ENCODE results near the gene AHNAK2. TPM values are rescaled to one million over a fixed set of nuclear protein-coding genes. Genes with fewer than 3 reads are reported as not detected.
"Not testable (repeated sequence)": the region's sequence is repeated elsewhere in the genome, so short reads cannot be mapped to it uniquely, and the experiment has no call there.

Gene AHNAK2
- total RNA-seq, 2 experiments from 2014 or later, result 0.06 TPM

DNA sequence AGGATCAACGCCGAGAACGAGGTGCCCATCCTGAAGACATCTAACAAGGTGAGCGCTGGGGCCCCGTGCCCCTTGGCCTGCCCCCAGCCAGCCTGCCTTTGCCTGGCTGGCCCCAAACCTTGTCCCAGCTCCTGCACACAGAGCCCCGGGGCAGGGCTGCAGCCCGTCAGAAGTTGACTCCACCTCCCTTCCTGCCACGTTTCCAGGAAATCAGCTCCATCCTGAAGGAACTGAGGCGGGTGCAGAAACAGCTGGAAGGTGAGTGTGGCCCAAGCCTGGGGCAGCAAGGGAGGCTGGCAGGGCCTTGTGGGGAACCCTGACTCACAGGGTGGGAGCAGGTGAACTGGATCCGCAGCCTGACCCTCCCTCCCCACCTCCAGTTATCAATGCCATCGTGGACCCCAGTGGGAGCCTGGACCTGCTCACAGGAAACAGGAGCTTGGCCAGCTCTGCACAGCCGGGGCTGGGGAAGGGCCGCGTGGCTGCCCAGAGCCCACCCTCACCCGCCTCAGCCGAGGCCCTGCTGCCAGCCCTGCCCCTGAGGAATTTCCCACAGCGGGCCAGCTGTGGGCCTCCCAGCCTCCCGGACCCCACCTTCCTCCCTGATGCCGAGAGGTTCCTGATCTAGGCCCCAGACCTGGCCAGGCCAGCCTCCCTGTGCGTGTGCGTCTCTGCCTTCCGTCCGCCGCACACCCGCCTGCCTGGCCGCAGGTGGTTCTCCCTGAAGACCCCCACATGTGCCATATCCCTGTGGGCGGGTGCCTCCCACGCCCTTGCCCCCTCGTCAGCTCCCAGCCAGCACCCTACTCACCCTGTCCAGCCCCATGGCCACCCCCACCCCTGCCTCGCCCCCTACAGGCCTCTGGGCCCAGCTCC lies 83.6 kb downstream of the AHNAK2 start:
- Mint-ChIP-seq H3K27me3 (no peaks in the 10 kb centered on the region), H3K4me1 (peaks cover 1% of the 10 kb centered on the region), H3K27ac (no peak overlapping the region), H3K9me3 (no peaks in the 10 kb centered on the region), H3K36me3 (no peaks in the 10 kb centered on the region), H3K4me3 (no peak overlapping the region)
- no peak for DNase-seq
- ATAC-seq (ENCODE audit: low read depth), result no peak
- POLR2A ChIA-PET, result no interaction called here

DNA sequence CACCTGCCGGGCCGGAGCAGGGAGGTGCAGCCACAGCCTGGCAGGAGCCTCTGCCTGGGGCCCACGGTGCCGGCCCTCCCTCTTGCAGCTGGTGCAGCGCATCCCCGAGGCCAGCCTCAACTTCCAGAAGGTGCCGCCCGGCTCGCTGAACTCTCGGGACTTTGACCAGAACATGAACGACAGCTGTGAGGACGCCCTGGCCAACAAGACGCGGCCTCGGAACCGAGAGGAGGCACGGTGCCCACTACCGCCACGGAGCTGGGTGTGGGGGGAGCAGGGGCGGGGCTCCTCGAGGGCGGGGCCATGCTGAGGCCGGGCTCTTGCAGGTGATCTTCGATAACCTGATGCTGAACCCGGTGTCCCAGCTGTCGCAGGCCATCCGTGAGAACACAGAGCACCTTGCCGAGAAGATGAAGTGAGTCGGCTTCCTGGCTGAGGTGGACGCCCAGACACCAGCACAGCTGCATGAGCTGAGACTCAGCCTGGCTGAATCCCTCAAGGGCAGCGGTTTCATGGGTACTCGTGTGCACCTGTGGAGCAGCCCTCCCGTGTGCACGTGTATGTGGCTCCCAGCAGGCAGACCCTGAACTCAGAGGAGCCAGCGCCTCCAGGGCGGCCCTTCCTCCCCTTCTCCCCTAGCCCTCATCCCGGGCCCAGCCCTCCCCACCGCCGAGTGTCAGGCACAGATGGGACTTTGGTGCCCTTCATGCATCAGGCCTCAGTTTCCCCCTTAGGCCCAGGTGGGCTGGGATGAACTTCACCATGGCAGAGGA lies 84.6 kb downstream of the AHNAK2 start:
- no peaks in the 10 kb centered on the region for H3K9me3 Mint-ChIP-seq
- H3K4me1 Mint-ChIP-seq, result peaks cover 1% of the 10 kb centered on the region
- no peak for DNase-seq
- no peaks in the 10 kb centered on the region for H3K27me3 Mint-ChIP-seq
- no peaks in the 10 kb centered on the region for H3K36me3 Mint-ChIP-seq
- H3K27ac Mint-ChIP-seq, result no peak overlapping the region
- H3K4me3 Mint-ChIP-seq, result no peak overlapping the region
- ATAC-seq (ENCODE audit: low read depth), result no peak
- POLR2A ChIA-PET, result no interaction called here

DNA sequence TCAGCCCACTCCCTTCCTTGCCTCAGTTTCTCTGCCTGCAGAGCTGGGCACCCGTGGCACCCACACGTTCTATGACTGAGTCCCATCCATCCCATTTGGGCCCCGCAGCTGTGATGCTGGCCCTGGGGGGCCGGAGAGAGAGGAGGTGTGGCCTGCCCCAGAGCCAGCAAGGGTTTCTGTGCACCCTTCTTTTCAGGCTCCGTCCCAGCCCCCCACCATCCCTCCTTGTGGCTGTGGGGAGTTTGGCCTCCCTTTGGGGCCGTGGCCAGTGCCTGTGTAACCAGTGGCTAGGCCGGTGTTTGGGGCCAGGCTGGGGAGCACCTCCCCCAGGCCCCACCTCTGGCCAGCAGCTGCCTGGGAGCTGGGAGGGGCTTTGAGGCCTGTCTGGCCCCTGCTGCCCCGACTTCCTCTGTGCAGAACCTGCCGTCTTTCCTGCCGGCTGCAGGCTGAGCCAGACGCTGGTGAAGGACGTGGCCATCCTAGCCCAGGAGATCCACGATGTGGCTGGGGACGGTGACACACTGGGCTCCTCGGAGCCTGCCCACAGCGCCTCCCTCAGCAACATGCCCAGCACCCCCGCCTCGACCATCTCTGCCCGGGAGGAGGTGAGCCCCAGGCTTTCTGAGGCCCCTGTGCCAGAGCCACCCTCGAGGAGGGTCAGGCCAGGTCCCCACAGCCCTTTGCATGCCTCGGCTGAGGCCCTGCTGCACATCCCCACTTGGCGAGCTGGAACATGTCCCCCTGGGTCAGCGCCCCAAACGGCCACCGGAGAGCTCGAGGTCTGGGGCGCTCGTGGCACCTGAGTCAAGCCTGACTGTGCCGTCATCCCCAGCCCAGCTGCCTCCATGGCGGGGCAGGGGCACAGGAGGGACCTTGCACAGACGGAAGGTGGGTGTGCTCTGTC lies 85.4 kb downstream of the AHNAK2 start:
- H3K9me3 Mint-ChIP-seq, result no peaks in the 10 kb centered on the region
- no peak overlapping the region for H3K4me3 Mint-ChIP-seq
- H3K27me3 Mint-ChIP-seq, result no peaks in the 10 kb centered on the region
- no peak overlapping the region for H3K27ac Mint-ChIP-seq
- POLR2A ChIA-PET, result no interaction called here
- ATAC-seq (ENCODE audit: low read depth) (no peak), DNase-seq (no peak)
- peaks cover 1% of the 10 kb centered on the region for H3K4me1 Mint-ChIP-seq
- no peaks in the 10 kb centered on the region for H3K36me3 Mint-ChIP-seq

DNA sequence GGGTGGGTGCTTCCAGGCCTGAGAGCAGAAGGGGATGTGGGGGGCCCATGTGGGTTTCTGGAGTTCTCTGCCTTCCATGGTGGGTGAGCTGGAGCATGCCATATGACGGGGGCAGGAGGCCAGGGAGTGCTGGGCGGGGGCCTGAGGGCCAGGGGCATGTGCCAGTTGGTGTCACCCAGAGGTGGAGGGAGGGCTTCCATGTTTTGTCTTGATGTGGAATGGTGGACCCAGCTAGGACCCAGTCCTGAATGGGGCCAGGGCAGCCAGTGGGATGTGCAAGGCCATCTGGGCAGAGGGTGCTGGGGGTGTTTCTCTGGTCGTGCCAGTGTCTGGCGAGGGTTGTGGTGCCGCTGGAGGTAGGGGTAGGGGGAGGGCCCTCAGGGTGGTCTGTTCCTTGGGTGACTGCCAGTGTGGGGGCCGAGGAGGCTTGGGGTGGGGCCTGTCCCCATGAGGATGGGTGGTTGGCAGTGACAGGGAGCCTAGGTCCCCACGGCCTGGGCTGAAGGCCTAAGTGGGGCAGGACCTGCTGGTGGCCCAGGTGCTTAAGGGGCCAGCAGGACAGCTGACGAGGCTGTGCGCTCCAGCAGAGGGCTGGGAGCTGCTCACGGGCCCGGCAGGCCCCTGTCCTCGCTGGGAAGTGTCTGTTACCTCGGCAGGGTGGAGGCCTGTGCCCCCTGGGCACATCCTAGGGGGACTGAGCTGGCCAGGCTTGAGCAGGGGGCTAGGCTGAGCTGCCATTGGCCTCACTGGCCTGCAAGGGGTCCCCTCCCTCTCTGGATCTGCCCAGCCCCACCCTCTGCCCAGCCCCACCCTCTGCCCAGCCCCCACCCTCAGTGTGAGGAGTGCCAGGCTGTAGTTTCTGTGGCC lies 86.3 kb downstream of the AHNAK2 start:
- Mint-ChIP-seq H3K27me3 (no peaks in the 10 kb centered on the region), H3K4me3 (no peak overlapping the region), H3K9me3 (no peaks in the 10 kb centered on the region), H3K36me3 (no peaks in the 10 kb centered on the region), H3K27ac (no peak overlapping the region), H3K4me1 (peaks cover 1% of the 10 kb centered on the region)
- ATAC-seq (ENCODE audit: low read depth), result no peak
- POLR2A ChIA-PET, result no interaction called here
- DNase-seq, result no peak

DNA sequence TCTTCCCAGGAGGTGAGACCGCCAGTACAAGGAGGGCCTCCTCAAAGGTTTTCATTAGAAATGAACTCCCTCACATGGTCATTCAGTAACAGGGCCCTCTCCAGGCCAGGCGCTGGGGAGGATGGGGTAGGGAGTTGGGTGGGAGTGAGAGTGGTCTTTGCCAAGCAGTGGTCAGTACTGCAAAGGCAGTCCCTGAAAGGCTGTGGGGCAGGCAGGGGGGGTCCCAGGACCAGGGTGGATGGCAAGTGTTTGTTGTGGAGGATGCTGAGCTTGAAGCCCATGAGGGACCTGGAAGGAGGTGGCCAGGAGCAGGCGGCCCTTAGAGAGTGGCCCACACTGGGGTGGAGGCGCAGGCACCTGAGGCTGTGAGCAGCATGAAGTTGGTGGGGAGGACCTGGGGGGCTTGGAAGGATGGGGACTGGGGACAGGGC lies 87.0 kb downstream of the AHNAK2 start:
- no peaks in the 10 kb centered on the region for H3K9me3 Mint-ChIP-seq
- H3K36me3 Mint-ChIP-seq, result no peaks in the 10 kb centered on the region
- DNase-seq (no peak), ATAC-seq (ENCODE audit: low read depth) (no peak)
- POLR2A ChIA-PET, result no interaction called here
- no peaks in the 10 kb centered on the region for H3K27me3 Mint-ChIP-seq
- H3K4me3 Mint-ChIP-seq, result no peak overlapping the region
- no peaks in the 10 kb centered on the region for H3K4me1 Mint-ChIP-seq
- no peak overlapping the region for H3K27ac Mint-ChIP-seq

DNA sequence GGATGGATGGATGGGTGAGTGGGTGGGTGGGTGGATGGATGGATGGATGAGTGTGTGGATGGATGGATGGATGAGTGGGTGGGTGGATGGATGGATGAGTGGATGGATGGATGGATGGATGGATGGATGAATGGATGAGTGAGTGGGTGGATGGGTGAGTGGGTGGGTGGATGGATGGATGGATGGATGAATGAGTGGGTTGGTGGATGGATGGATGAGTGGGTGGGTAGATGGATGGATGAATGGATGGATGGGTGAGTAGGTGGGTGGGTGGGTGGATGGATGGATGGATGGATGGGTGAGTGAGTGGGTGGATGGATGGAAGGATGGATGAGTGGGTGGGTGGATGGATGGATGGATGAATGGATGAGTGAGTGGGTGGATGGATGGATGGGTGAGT lies 87.9 kb downstream of the AHNAK2 start:
- H3K9me3 Mint-ChIP-seq; DNase-seq; H3K4me1 Mint-ChIP-seq; H3K27ac Mint-ChIP-seq; H3K36me3 Mint-ChIP-seq; H3K4me3 Mint-ChIP-seq; ATAC-seq (ENCODE audit: low read depth); H3K27me3 Mint-ChIP-seq; POLR2A ChIA-PET: not testable (repeated sequence)

DNA sequence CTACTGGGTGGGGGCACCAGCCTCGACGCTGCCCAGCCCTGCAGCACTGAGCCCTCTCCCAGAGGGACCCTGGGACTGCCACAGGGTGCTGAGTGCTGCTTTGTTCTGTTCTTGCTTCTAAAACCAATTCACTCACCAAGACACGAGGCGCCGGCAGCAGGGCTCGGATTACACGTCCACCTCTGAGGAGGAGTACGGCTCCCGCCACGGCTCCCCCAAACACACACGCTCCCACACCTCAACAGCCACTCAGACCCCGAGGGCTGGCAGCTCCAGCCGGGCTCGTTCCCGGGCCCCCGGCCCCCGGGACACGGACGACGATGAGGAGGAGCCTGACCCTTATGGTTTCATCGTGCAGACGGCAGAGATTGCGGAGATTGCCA lies 88.8 kb downstream of the AHNAK2 start:
- POLR2A ChIA-PET, result no interaction called here
- H3K4me1 Mint-ChIP-seq, result no peaks in the 10 kb centered on the region
- no peaks in the 10 kb centered on the region for H3K27me3 Mint-ChIP-seq
- no peak overlapping the region for H3K27ac Mint-ChIP-seq
- no peaks in the 10 kb centered on the region for H3K9me3 Mint-ChIP-seq
- no peak overlapping the region for H3K4me3 Mint-ChIP-seq
- H3K36me3 Mint-ChIP-seq, result no peaks in the 10 kb centered on the region
- ATAC-seq (ENCODE audit: low read depth) (no peak), DNase-seq (no peak)

DNA sequence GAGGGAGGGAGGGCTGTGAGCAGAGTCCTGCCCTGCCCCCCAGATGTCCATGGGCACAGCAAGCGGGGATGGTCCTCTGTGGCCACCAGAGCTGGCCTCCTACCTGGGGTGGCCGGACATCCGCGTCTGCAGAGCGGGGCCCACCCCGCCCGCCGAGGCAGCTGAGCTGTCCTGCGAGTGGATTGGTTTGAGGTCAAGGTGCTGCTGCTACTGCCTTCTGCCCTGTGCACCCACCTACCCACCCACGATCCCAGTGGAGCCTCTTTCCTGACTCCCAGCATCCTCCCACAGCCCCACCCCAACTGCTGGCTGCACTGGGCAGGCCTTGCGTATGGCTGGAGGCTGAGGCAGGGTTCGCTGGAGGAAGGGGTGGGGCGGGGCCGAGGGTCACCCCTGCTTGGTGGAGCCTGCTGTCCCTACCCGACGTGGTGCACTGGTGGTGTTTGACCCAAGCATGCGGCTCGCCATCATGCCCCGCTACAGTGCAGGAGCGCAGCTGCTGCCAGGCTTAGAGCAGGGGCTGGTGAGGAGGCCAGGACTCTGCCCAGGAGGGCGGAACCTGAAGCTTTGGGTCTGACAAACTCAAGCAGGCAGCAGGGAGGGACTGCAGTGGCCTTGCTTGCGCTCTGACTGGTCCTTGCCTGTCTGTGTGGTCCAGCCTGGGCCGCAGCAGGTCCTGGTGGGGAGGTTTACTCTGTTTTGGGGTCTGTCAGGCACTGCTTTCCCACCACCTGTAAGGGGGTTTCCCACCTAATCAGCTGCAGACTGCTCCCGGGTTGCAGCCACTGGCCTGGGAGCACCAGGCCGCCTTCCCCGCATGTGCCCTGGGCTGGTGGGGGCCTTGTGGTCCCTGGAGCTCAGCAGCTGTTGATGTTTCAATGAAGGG lies 89.4 kb downstream of the AHNAK2 start:
- DNase-seq (no peak), ATAC-seq (ENCODE audit: low read depth) (no peak)
- Mint-ChIP-seq H3K36me3 (no peaks in the 10 kb centered on the region), H3K27ac (no peak overlapping the region), H3K27me3 (no peaks in the 10 kb centered on the region), H3K4me1 (no peaks in the 10 kb centered on the region), H3K9me3 (no peaks in the 10 kb centered on the region), H3K4me3 (no peak overlapping the region)
- POLR2A ChIA-PET, result no interaction called here

DNA sequence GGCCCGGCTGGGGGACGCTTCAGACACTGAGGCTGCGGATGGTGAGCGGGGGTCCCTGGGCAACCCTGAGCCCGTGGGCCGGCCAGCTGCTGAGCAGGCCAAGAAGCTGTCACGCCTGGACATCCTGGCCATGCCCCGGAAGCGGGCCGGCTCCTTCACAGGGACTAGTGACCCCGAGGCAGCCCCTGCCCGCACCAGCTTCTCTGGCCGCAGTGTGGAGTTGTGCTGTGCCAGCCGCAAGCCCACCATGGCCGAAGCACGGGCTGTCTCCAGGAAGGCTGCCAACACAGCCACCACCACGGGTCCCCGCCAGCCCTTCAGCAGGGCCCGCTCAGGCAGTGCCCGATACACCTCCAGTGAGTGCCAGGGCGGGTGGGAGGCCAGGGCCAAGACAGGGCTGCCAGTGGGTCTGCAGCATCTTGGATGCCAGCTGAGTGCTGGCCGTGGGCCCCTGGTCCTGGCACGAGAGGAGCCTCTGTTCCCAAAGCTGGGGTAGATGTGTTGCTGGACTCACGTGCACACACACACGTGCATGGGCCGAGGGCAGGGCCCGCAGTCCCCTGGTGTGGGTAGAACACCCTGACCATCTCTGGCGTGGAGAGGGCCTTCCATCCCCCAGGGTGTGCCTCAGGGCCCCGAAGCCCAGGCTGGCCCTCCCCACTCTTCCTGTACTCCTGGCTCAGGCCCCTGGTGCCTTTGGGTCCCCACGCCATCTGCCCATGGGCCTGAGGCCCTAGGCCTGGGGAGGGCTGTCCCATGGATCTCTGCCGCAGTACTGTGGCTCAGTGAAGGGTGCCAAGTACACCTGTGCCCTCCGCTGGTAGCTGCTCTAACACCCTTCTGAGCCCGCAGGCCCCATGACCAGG lies 90.3 kb downstream of the AHNAK2 start:
- Mint-ChIP-seq H3K4me1 (no peaks in the 10 kb centered on the region), H3K36me3 (no peaks in the 10 kb centered on the region), H3K9me3 (no peaks in the 10 kb centered on the region), H3K4me3 (no peak overlapping the region), H3K27me3 (no peaks in the 10 kb centered on the region), H3K27ac (no peak overlapping the region)
- DNase-seq, result peak; percentile 29
- POLR2A ChIA-PET, result no interaction called here
- no peak for ATAC-seq (ENCODE audit: low read depth)

Data from activated naive CD8-positive, alpha-beta T cell treated with anti-CD3 and anti-CD28 coated beads, Interleukin-2, amount 10 ng/mL, durations not matched to agents 7 days and 5 days (primary cell).